HG03095 (cell line): ENCODE data around the gene INF2.

Source experiments
- ATAC-seq: cut with Tn5 transposase; IDR thresholded peaks from one replicate; pipeline ENCODE4 v1.9.1; 2021; ENCODE audit warnings: moderate library complexity; ENCODE audit not compliant: unreplicated experiment

INF2 gene

DNA sequence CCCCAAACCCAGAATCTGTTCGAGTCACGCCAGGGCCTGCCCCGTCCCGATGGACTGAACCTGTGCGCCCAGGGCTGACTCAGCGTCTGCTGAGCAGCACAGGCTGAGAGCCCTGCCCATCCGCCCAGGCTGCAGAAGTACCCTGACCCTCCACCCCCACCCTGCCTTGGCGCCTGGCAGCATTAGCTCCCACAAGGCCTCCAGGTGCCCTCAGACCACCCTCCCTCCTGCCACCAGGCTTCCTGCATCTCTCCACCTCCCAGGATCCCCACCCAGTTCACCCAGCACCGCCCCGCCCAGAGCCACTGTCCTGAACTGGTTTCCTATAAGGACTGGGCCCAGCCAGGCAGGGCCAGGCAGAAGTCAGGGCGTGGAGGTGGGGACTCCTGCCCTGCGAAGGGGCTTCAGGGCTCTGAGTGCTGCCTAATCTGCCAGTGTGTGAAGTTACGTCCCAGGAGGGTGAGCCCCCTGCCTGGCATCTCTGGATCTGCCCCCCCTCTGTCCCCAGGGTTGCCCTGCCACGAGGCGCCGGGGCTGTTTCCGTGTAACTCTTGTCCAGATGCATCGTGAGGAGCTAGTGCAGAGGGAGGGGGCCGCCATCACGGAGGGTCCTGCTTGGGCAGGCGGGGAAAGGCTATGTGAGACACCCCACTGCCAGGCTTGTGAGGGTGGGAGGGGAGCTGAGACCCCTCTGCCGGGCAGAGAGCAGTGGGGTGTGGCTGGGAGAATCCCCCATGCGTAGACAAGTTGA, 43.7 kb downstream of the INF2 start:
- no peak for ATAC-seq

DNA sequence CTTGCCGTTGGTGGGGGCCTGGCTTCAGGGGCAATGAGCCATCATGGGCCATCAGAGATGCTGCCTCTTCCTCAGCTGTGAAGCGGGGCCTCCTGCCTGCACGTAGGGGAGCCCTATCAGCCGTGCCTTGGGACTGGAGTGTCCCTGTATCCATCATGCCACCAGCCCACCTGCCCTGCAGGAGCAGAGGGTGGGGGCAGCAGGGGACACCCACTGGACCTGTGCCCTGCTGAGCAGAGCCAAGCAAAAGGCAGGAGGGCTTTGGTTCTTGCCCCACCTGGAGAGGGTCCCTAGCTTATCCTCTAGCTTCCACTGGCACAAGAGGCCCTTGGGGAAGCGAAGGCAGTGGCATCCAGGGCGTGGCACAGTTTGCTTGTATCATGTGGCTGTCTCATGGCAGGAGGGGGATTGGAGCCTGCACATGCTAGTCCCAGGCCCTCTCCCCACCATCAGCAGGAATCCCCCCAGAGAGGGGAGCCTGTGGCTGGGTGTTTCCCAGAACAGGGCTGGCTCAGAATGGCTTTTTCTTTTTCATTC, 44.7 kb downstream of the INF2 start:
- ATAC-seq: no peak

GRCh38 chr14:104734601-104734990, 45.2 kb downstream of the INF2 start:
- ATAC-seq: no peak

DNA sequence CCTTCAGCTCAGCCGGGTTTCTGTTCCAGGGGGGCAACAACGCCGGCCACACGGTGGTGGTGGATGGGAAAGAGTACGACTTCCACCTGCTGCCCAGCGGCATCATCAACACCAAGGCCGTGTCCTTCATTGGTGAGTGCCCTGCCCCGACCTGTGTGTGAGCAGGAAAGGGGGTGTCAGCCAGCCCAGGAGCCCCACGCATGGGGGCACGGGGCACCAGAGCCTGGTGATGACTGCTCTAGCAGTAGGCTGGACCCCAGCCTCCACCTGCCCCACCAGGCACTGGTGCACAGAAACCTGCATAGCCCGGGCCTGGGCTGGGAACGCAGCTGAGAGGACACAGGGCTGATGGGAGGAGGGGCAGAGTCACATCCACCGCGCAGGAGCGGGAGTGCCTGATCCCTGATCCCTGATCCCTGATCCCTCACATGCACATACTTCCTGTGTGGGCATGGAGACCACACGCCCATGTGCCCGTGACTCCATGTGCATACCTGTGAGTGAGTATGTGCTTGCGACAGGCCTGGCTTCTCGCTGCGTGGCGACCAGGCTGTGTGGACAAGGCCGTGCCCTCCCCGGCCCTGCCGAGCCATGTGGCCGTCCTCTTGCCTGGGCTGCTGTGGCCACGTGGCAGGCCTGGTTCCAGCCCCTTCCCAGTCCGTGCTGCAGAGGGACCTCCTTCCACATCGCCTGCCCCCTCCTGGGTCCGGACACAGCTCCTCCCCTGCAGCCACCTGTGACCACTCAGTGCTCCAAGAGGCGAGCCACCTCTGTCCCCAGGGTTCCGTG, 45.8 kb downstream of the INF2 start:
- no peak for ATAC-seq

GRCh38 chr14:104735830-104736642, 46.6 kb downstream of the INF2 start:
- no peak for ATAC-seq

DNA sequence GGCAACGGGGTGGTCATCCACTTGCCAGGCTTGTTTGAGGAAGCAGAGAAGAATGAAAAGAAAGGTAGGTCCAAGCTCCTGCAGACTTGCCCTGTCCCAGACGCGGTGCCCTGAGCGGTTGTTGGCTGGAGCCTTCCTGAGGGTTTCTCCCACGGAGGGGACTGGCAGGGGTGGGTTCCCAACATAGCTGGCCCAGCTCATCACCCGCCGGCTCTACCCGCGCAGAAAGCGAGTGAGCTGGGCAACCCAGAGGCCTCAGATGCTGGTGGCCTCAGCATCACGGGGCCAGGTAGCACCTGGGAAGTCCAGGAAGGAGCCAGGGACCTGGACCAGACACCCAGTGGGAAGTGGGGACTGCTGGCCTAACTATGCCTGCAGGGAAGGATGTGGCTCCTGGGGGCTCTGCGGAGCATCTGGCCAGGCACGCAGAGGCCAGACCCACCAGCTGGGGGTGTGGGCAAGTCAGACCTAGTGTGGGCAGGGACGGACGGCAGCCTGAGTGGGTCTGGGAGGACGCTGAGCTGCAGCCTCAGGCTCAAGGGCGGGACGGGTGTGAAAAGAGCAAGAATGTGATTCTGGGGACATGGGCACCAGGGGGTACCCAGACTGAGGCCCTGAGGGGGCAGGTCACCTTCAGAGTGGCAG, 49.1 kb downstream of the INF2 start:
- ATAC-seq: no peak

GRCh38 chr14:104739026-104739425, 49.6 kb downstream of the INF2 start:
- no peak for ATAC-seq

DNA sequence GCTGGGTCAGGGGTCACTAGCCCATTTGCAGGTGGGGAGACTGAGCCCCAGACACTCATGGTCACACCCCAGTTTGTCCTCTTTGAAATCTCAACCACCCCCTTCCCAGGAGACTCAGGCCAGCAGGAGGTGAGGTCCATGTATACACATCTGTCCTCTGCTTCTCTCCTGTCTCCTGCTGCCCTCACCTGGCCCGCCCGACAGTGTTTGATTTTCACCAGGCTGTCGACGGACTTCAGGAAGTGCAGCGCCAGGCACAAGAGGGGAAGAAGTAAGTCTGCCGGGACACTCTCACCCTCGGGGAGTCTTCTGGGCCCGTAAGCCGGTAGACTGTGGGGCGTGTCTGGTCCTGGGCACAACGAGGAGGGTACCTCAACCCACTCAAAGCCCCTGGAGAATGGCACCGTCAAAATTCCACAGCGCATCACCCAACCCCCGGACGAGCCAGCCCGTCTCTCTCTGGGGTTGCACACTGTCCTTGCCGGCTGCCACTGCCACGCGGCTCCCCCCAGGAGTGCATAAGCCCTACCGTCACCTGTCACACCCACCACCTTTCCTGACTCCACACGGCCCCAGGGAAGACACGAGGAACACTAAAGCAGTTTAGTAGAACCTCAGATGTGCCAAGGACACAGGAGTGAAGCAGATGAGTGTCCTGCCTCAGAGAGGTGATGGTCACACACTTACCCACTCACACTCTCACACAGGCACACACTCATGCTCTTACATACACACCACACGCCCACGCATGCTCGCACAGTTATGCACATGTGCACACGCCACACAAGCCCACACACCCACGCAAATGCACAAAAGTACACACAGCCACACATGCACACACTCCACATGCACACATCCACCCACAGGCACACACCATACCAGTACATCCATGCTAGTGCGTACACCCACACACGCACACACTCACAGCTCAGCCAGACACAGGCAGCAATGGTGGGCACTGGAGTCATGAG, 50.4 kb downstream of the INF2 start:
- no peak for ATAC-seq

- no peak for ATAC-seq
Observed at GRCh38 chr14:104741108-104741802, 51.8 kb downstream of the INF2 start.

DNA sequence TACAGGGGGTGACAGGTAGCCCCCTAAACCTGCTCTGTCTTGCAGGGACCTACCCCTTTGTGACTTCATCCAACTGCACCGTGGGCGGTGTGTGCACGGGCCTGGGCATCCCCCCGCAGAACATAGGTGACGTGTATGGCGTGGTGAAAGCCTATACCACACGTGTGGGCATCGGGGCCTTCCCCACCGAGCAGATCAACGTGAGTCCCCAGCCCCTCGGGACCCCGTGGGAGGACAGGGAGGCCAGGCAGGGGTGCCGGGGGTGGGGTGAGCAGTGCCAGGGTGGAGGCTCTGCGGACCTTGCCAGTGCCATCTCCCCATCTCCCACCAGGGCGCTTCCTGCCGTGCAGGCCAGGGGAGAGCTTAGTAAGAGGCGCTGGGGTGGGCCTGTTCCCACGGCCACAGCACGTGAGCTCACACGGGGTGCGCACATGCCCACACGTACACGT, 52.4 kb downstream of the INF2 start:
- no peak for ATAC-seq

DNA sequence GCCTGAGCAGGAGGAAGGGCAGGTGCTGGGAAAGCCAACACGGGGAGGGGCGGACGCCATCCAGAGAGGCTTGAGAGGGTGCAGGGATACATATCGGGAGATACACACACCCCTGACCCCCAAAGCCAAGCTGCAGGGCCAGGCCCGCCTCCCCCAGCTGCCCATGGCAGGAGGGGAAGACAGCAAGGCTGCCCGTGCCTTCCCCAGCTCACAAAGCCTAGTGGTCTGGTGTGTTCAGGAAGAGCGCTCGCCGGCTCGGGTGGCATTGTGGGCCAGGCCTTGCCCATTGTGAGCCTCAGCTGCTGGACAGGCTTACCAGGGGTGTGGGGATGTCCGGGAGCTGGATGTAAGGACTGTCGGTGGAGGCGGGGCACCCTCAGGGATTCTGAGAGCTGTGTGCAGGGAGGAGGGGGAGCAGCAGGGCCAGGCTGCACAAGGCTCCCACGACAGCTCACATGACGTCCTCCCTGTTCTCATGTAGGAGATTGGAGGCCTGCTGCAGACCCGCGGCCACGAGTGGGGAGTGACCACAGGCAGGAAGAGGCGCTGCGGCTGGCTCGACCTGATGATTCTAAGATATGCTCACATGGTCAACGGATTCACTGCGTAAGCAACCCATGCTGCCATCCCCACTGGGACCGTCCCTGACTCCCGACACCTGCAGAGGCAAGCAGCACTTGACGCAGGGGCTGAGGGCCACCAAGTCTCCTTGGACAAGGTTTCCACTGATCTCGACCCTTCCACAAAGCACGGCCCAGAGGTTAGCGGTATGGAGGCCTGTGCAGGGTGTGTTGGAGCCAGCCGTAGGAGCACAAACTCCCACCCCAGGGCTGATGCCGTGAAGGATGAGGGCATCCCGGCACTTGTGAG, 53.4 kb downstream of the INF2 start:
- ATAC-seq: no peak

- ATAC-seq: no peak
Observed at GRCh38 chr14:104743461-104744380, 54.3 kb downstream of the INF2 start.

- no peak for ATAC-seq
Observed at GRCh38 chr14:104744484-104744883, 55.1 kb downstream of the INF2 start.

DNA sequence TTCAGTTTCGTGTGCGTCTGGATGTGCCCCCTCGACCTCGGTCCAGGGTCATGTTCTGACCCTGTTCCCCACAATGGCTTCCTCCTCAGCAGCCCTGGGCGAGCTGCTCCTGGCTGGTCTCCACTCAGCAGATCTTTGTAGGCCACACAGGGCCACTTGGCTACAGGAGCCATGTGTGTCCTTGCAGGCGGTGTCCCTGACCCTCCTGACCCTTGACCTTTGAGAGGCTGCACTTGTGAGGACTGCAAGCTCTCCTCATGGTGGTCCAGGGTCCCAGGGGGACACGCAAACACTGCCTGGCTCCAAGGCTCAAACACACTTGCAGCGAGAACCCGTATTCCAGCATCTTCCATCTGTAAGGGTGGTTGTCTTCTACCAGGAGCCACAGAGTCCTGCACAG, 56.0 kb downstream of the INF2 start:
- ATAC-seq: no peak

DNA sequence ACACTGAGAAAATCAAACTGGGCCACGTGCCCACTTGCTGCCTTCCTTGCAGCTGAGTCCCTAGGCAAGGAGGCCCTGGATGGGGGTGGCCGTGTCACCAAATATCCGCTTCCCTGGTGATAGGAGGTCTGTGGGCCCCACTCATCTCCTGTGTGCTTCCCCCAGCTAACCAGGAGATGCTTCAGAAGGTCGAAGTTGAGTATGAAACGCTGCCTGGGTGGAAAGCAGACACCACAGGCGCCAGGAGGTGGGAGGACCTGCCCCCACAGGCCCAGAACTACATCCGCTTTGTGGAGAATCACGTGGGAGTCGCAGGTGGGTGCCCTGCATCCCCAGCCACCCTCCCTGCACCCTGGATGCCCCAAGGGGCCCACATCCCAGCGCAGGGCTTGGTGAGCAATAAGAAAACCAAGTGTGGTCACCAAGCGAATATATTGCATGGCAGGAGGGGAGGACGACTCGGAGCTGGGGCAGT, 56.7 kb downstream of the INF2 start:
- no peak for ATAC-seq

DNA sequence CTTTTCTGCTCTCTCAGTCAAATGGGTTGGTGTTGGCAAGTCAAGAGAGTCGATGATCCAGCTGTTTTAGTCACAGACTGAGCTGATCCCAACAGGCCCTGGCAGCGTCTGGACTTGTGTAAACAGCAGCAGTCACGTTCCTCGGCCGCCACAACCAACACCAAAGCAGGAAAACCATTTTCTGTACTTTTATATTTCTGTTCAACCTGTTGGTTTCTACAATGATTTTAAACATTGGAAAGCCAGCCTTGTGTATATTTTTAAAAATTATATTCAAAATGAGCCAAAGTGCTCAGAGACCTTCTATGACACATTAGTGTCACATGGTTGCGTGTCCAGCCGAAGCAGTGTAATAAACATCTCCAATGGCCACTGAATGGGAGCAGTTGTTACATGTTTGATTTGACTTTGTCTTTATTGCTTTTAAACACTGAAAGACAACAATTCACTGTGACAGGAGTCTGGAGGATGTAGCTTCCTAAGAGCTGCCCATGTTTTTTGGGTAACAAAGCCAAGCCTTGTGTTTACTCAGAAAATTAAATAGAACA, 57.6 kb downstream of the INF2 start:
- no peak for ATAC-seq

- no peak for ATAC-seq
Observed at GRCh38 chr14:104747876-104748275, 58.5 kb downstream of the INF2 start.
